SIG-M5 treated with dmso at 0.1 percent for 504 hours (cell line): ENCODE measurements around the gene ALCAM.
"Not testable (repeated sequence)": the region's sequence is repeated elsewhere in the genome, so short reads cannot be mapped to it uniquely, and the experiment has no call there.

Source experiments
- DNase-seq: peaks from one replicate; lab custom pipeline; 2025; ENCODE audit not compliant: unreplicated experiment; lab: John Stamatoyannopoulos, UW

The ALCAM gene

GRCh38 chr3:105385819-105386508 is 19.3 kb downstream of the ALCAM start:
- peak; percentile 36 for DNase-seq

- no peak for DNase-seq
These were observed 20.5 kb downstream of the ALCAM start for GRCh38 chr3:105387122-105387751.

- peak; percentile 42 for DNase-seq
These were observed 21.5 kb downstream of the ALCAM start for GRCh38 chr3:105388176-105388575.

- DNase-seq = not testable (repeated sequence)
These were observed 23.1 kb downstream of the ALCAM start for GRCh38 chr3:105389759-105390158.

- not testable (repeated sequence) for DNase-seq
These were observed 25.9 kb downstream of the ALCAM start for GRCh38 chr3:105392598-105392997.

GRCh38 chr3:105394177-105394576 is 27.5 kb downstream of the ALCAM start:
- no peak for DNase-seq

GRCh38 chr3:105397974-105398373 is 31.3 kb downstream of the ALCAM start:
- no peak for DNase-seq

- no peak for DNase-seq
These were observed 31.7 kb downstream of the ALCAM start for GRCh38 chr3:105398437-105398836.

- DNase-seq = no peak
These were observed 32.4 kb downstream of the ALCAM start for GRCh38 chr3:105399062-105399461.

GRCh38 chr3:105399611-105400010 is 32.9 kb downstream of the ALCAM start:
- no peak for DNase-seq

- no peak for DNase-seq
These were observed 34.5 kb downstream of the ALCAM start for GRCh38 chr3:105401254-105401653.

- DNase-seq = no peak
These were observed 35.0 kb downstream of the ALCAM start for GRCh38 chr3:105401691-105402149.

GRCh38 chr3:105402287-105402801 is 35.6 kb downstream of the ALCAM start:
- DNase-seq = no peak

- not testable (repeated sequence) for DNase-seq
These were observed 36.3 kb downstream of the ALCAM start for GRCh38 chr3:105403034-105403433.

GRCh38 chr3:105406268-105406667 is 39.6 kb downstream of the ALCAM start:
- no peak for DNase-seq

- no peak for DNase-seq
These were observed 42.7 kb downstream of the ALCAM start for GRCh38 chr3:105409364-105409763.

- no peak for DNase-seq
These were observed 46.7 kb downstream of the ALCAM start for GRCh38 chr3:105413343-105413887.

- no peak for DNase-seq
These were observed 48.1 kb downstream of the ALCAM start for GRCh38 chr3:105414841-105415240.

- no peak for DNase-seq
These were observed 49.2 kb downstream of the ALCAM start for GRCh38 chr3:105415951-105416350.

GRCh38 chr3:105417525-105418289 is 51.0 kb downstream of the ALCAM start:
- no peak for DNase-seq

- no peak for DNase-seq
These were observed 55.9 kb downstream of the ALCAM start for GRCh38 chr3:105422645-105423044.
